ENCODE results near the gene SLC17A5.
"Not testable (repeated sequence)": the region's sequence is repeated elsewhere in the genome, so short reads cannot be mapped to it uniquely, and the experiment has no call there.

SLC17A5 gene

DNA sequence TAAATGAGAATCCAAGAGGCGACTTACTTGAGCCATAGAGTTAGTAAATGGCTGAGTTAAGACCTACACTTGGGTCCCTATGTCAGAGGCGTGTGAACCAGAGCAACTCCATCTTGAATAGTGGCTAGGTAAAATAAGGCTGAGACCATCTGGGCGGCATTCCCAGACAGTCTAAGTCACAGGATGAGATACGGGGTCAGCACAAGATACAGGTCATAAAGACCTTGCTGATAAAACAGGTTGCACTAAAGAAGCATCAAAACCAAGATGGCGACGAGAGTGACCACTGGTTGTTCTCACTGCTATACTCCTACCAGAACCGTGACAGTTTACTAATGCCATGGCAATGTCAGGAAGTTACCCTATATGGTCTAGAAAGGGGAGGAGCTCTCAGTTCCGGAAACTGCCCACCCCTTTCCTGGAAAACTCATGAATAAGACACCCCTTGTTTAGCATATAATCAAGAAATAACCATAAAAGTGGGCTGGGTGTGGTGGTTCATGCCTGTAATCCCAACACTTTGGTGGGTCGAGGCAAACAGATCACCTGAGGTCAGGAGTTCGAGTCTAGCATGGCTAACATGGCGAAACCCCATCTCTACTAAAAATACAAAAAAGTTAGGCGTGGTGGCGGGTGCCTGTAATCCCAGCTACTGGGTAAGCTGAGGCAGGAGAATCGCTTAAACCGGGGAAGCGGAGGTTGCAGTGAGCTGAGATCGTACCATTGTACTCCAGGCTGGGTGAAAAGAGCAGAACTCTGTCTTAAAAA lies 89.0 kb downstream of the SLC17A5 start:
- DNase-seq = no peak

DNA sequence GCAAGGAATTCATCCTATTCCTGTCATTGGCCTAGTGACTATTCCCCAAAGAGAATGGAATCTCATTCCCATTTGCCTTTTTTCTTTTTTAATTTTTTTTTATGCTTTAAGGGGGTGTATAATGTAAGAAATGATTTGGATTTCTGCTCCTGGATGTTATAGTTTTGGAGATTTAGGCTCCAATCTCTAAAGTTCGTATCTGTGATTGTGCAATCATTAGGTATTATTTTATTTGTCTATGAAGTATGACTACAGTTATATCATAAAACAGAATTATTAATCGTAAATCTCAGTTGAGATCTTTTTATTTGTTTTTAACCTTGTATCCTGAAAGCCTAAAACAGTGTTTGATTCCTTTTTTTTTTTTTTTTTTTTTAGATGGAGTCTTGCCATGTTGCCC lies 91.2 kb downstream of the SLC17A5 start:
- DNase-seq = no peak

- DNase-seq = no peak
Measured at GRCh38 chr6:73560853-73561407, 92.9 kb downstream of the SLC17A5 start.

DNA sequence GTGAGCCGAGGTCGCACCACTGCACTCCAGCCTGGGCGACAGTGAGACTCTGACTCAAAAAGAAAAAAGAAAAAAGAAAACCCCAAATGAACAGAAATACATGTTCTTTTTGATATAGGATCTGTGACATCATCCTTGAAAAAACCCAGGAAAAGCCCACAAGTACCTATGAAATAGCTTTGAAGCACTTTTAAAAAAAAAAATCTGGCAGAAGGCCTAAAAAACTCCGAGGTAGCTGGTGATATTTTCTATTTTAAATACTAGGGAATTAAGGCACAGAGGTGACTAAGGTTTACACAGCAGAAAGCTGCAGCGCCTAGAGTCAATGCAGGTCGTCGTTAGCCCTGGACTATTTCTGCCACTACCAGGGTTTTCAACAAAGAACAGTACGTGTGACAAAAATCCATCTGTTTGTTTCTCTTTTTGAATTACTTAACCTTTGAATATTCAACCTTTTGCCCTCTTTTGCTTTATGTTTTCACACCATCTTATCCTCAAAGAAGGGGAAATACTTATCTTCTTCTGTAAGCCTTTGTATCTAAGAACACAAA lies 93.5 kb downstream of the SLC17A5 start:
- DNase-seq = no peak

DNA sequence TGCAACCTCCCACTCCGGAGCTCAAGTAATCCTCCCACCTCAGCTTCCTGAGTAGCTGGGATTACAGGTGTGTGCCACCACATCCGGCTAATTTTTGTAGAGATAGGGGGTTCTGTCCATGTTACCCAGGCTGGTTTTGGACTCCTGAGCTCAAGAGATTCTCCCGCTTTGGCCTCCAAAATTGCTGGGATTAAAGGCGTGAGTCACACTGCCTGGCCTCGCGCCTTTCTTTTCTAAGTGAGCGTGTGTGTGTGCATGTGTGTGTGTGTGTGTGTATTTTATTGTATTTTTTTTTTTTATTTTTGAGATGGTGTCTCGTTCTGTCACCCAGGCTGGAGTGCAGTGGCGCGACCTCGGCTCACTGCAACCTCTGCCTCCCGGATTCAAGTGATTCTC lies 94.4 kb downstream of the SLC17A5 start:
- not testable (repeated sequence) for DNase-seq

GRCh38 chr6:73558624-73559398 lies 95.0 kb downstream of the SLC17A5 start:
- DNase-seq = no peak

DNA sequence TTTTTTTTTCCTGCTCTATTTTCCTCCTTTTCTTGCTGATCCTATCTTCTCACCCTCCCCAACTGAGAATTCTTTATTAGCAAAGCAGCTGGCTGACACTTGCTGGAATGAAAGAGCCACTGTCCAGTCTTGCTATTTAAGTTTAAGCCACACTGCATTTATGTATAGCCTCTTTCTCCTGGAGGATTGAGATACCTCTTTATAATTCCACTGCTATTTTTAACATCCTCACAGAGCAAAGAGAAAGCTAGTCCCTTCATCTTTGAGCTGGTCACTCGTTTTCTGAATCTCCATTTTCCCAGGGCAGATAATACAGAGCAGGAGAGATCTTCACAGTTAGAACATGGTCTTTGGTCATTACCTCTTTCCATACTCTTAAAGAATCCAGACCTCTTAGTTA lies 97.0 kb downstream of the SLC17A5 start:
- DNase-seq = no peak

GRCh38 chr6:73555380-73555949 lies 98.3 kb downstream of the SLC17A5 start:
- not testable (repeated sequence) for DNase-seq

- not testable (repeated sequence) for DNase-seq
Measured at GRCh38 chr6:73551115-73551514, 102.7 kb downstream of the SLC17A5 start.

DNA sequence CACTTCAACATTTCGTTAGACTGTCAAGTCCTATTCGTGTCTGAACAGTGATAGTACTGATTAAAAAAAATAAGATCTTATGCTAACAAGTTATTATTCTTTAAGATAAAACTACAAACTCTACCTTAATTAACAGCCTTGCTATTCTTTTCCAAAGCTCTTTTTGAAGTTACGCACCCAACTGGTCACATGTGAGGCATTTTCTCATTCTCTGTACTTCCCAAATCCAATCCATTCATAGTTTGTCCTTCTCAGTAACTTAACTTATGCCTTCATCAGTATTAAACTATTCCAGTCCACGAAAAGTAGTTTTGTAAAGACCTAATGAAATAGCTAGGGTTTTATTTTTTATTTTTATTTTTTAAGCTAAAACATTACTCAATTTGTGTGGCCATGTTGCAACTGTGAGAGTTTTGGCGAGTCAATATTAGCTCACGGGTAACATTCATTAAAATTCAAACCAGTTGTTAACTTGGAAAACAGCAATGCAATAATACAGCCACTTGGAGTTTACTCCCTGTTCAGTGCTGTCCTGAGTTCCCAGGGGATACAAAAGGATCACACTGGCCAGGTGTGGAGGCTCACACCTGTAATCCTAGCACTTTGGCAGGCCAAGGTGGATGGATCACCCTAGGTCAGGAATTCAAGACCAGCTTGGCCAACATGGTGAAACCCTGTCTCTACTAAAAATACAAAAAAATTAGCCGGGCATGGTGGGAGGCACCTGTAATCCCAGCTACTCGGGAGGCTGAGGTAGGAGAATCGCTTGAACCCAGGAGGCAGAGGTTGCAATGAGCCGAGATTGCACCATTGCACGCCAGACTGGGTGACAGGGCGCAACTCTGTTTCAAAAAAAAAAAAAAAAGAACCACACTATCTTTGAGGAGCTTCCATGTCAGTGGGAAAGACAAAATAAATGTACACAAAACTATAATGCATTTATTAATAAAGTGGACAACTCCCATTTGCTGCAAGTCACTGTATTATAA lies 105.0 kb downstream of the SLC17A5 start:
- no peak for DNase-seq

- DNase-seq = no peak
Measured at GRCh38 chr6:73547036-73547435, 106.8 kb downstream of the SLC17A5 start.
